H9 (cell line): Measurements from ENCODE around the gene ATP2C1. TPM values are rescaled to one million over a fixed set of nuclear protein-coding genes. Genes with fewer than 3 reads are reported as not detected.

Experiments used
- DNase-seq: peaks from one replicate; pipeline ENCODE4 v3.0.0-alpha.2; 2017
- H2AFZ ChIP-seq: one replicate; pipeline ENCODE4 v1.6.1; 2013; ENCODE audit warnings: mild to moderate bottlenecking, low read length, control low read depth, moderate library complexity
- H2AK5ac ChIP-seq: 2 replicates; pipeline ENCODE4 v1.6.1; 2013; ENCODE audit warnings: low read length, control low read depth, mixed read lengths; ENCODE audit not compliant: insufficient read length
- H2BK120ac ChIP-seq: one replicate; pipeline ENCODE4 v1.6.1; 2013; ENCODE audit warnings: low read depth, mild to moderate bottlenecking, low read length, control low read depth, inconsistent platforms; ENCODE audit not compliant: poor library complexity, severe bottlenecking
- H2BK12ac ChIP-seq: 2 replicates; pipeline ENCODE4 v1.6.1; 2013; ENCODE audit warnings: low read length, control low read depth, mixed read lengths, low read depth; ENCODE audit not compliant: insufficient read length
- H2BK15ac ChIP-seq: 2 replicates; pipeline ENCODE4 v1.6.1; 2013; ENCODE audit warnings: low read depth, low read length, control low read depth
- H2BK20ac ChIP-seq: one replicate; pipeline ENCODE4 v1.6.1; 2013; ENCODE audit warnings: low read depth, mild to moderate bottlenecking, low read length, control low read depth, inconsistent platforms; ENCODE audit not compliant: poor library complexity, severe bottlenecking
- H2BK5ac ChIP-seq: 2 replicates; pipeline ENCODE4 v1.6.1; 2013; ENCODE audit warnings: low read length, control low read depth, mixed read lengths; ENCODE audit not compliant: insufficient read length
- H3K14ac ChIP-seq: 2 replicates; pipeline ENCODE4 v1.6.1; 2013; ENCODE audit warnings: low read length, control low read depth; ENCODE audit not compliant: insufficient read depth
- H3K18ac ChIP-seq: 2 replicates; pipeline ENCODE4 v1.6.1; 2013; ENCODE audit warnings: low read depth, mild to moderate bottlenecking, mixed read lengths, low read length, control low read depth; ENCODE audit not compliant: insufficient read length
- H3K23ac ChIP-seq: 2 replicates; pipeline ENCODE4 v1.6.1; 2013; ENCODE audit warnings: low read length, control low read depth, mixed read lengths, low read depth; ENCODE audit not compliant: insufficient read length
- H3K23me2 ChIP-seq: 2 replicates; pipeline ENCODE4 v1.6.1; 2013; ENCODE audit warnings: low read depth, mild to moderate bottlenecking, mixed read lengths, low read length, control low read depth; ENCODE audit not compliant: insufficient read length, poor library complexity, severe bottlenecking
- H3K27ac ChIP-seq: 2 replicates; pipeline ENCODE4 v1.5.1; 2013; ENCODE audit warnings: low read length, control low read depth, mixed read lengths, low read depth; ENCODE audit not compliant: insufficient read length
- H3K27me3 ChIP-seq: 2 replicates; pipeline ENCODE4 v1.6.1; 2013; ENCODE audit warnings: low read length, control low read depth, inconsistent platforms; ENCODE audit not compliant: insufficient read depth
- H3K4ac ChIP-seq: 2 replicates; pipeline ENCODE4 v1.6.1; 2013; ENCODE audit warnings: low read depth, mild to moderate bottlenecking, control low read depth, inconsistent platforms, low read length, moderate library complexity
- H3K4me1 ChIP-seq: 2 replicates; pipeline ENCODE4 v1.6.1; 2013; ENCODE audit warnings: low read length, control low read depth, inconsistent platforms; ENCODE audit not compliant: insufficient read depth
- H3K4me2 ChIP-seq: 2 replicates; pipeline ENCODE4 v1.6.1; 2013; ENCODE audit warnings: low read length, control low read depth, mixed read lengths; ENCODE audit not compliant: insufficient read length, insufficient read depth
- H3K56ac ChIP-seq: 2 replicates; pipeline ENCODE4 v1.6.1; 2013; ENCODE audit warnings: low read depth, mild to moderate bottlenecking, mixed read lengths, low read length, control low read depth; ENCODE audit not compliant: insufficient read length
- H3K79me1 ChIP-seq: 2 replicates; pipeline ENCODE4 v1.6.1; 2013; ENCODE audit warnings: low read depth, mild to moderate bottlenecking, moderate library complexity, low read length, control low read depth, inconsistent platforms; ENCODE audit not compliant: insufficient read depth, poor library complexity, severe bottlenecking
- H3K79me2 ChIP-seq: 2 replicates; pipeline ENCODE4 v1.6.1; 2013; ENCODE audit warnings: low read length, control low read depth, inconsistent platforms; ENCODE audit not compliant: insufficient read depth
- H3K9ac ChIP-seq: 2 replicates; pipeline ENCODE4 v1.6.1; 2013; ENCODE audit warnings: low read length, control low read depth, mixed read lengths; ENCODE audit not compliant: insufficient read length; ENCODE audit errors: extremely low read depth
- H3K9me3 ChIP-seq: one replicate; pipeline ENCODE4 v1.6.1; 2013; ENCODE audit warnings: low read depth, low read length, inconsistent platforms; ENCODE audit not compliant: control insufficient read depth
- H3T11ph ChIP-seq: one replicate; pipeline ENCODE4 v1.6.1; 2013; ENCODE audit warnings: mild to moderate bottlenecking, low read length, control low read depth, inconsistent platforms
- H4K20me1 ChIP-seq: one replicate; pipeline ENCODE4 v1.6.1; 2013; ENCODE audit not compliant: control insufficient read depth, insufficient read length, insufficient read depth
- H4K5ac ChIP-seq: 2 replicates; pipeline ENCODE4 v1.6.1; 2013; ENCODE audit warnings: low read depth, mild to moderate bottlenecking, mixed read lengths, low read length, control low read depth; ENCODE audit not compliant: insufficient read length
- H4K8ac ChIP-seq: replicated peaks from 2 replicates; pipeline ENCODE4 v1.6.1; 2013; ENCODE audit warnings: low read length, control low read depth, mixed read lengths, low read depth; ENCODE audit not compliant: insufficient read length
- H4K91ac ChIP-seq: 2 replicates; pipeline ENCODE4 v1.6.1; 2013; ENCODE audit warnings: low read depth, mild to moderate bottlenecking, moderate library complexity, mixed read lengths, low read length, control low read depth; ENCODE audit not compliant: insufficient read length
- H3K27ac Mint-ChIP-seq, 3 experiments: 2 replicates in 2 of 3; 3 replicates in 1 of 3; pipeline ENCODE4 v1.8.0; 2020 to 2021; ENCODE audit warnings: mixed read lengths in 3 of 3, mild to moderate bottlenecking in 1 of 3, moderate library complexity in 1 of 3
- H3K27me3 Mint-ChIP-seq: 2 replicates; pipeline ENCODE4 v1.8.0; 2021; ENCODE audit warnings: low read depth, mild to moderate bottlenecking, moderate library complexity, mixed read lengths
- H3K36me3 Mint-ChIP-seq, 3 experiments: 2 replicates in 2 of 3; 3 replicates in 1 of 3; pipeline ENCODE4 v1.8.0; 2020 to 2021; ENCODE audit warnings: low read depth in 3 of 3, mixed read lengths in 3 of 3; ENCODE audit not compliant: insufficient read depth in 1 of 3
- H3K4me1 Mint-ChIP-seq, 2 experiments: 2 replicates each; pipeline ENCODE4 v1.8.0; 2020; ENCODE audit warnings: mixed read lengths in 2 of 2
- H3K4me3 Mint-ChIP-seq, 2 experiments: 2 replicates in 1 of 2; 3 replicates in 1 of 2; pipeline ENCODE4 v1.8.0; 2020 to 2021; ENCODE audit warnings: mild to moderate bottlenecking in 2 of 2, mixed read lengths in 2 of 2, moderate library complexity in 1 of 2
- H3K9me3 Mint-ChIP-seq, 2 experiments: 2 replicates in 1 of 2; 3 replicates in 1 of 2; pipeline ENCODE4 v1.8.0; 2020; ENCODE audit warnings: mild to moderate bottlenecking in 2 of 2, mixed read lengths in 2 of 2, moderate library complexity in 1 of 2
- WGBS: extraction: QIAGEN DNeasy Blood & Tissue Kit; methylation state at CpG from one replicate; pipeline ENCODE4 v1.1.7; 2013; ENCODE audit warnings: missing lambda C conversion rate, low lambda C conversion rate, mixed read lengths; ENCODE audit not compliant: insufficient read length; ENCODE audit errors: extremely low coverage; 5-methylcytosine and 5-hydroxymethylcytosine counted together
- total RNA-seq: library from RNA; stranded (reverse); gene quantifications from 2 replicates; pipeline ENCODE4 v1.2.1, GENCODE V29; 2021
- TF ChIP-seq, protein P1 (sequence below): fragments of 200-600 bp; sonication (generic); conservative IDR thresholded peaks from 3 replicates; pipeline ENCODE4 v1.8.0; 2021; ENCODE audit warnings: antibody characterized with exemption, mild to moderate bottlenecking

Gene ATP2C1
- total RNA-seq, 1 experiment from 2014 or later = 65.5 TPM

DNA sequence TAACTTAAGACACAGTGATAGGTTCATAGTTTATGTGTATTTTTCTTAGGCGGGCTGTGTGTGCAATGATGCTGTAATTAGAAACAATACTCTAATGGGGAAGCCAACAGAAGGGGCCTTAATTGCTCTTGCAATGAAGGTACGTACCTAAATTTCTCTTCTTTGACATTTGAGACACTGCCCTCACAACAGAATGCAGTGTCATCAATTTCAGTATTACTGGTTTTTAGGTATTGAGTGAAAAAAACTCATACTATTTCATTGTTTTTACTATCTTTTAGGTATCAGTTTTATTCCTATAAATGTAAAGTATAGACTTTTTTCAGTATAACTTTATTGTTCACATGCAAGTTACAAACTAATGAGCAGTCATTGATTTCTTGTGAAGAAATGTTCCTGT, 73.4 kb downstream of the ATP2C1 start:
- no CpG with 5 or more reads among the region's 2 CpGs for WGBS
- TF ChIP-seq, protein P1, sequence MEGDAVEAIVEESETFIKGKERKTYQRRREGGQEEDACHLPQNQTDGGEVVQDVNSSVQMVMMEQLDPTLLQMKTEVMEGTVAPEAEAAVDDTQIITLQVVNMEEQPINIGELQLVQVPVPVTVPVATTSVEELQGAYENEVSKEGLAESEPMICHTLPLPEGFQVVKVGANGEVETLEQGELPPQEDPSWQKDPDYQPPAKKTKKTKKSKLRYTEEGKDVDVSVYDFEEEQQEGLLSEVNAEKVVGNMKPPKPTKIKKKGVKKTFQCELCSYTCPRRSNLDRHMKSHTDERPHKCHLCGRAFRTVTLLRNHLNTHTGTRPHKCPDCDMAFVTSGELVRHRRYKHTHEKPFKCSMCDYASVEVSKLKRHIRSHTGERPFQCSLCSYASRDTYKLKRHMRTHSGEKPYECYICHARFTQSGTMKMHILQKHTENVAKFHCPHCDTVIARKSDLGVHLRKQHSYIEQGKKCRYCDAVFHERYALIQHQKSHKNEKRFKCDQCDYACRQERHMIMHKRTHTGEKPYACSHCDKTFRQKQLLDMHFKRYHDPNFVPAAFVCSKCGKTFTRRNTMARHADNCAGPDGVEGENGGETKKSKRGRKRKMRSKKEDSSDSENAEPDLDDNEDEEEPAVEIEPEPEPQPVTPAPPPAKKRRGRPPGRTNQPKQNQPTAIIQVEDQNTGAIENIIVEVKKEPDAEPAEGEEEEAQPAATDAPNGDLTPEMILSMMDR = no peak

More for the DNA sequence above, 73.4 kb downstream of the ATP2C1 start:
- DNase-seq = no peak
- Histone ChIP-seq H3T11ph (no peak overlapping the region), H3K14ac (no peak overlapping the region), H4K20me1 (no peaks in the 10 kb centered on the region), H3K9me3 (no peaks in the 10 kb centered on the region), H3K18ac (no peak overlapping the region), H2BK15ac (no peak overlapping the region), H2BK20ac (no peak overlapping the region), H4K8ac (no peak overlapping the region), H2AK5ac (no peak overlapping the region), H2BK5ac (no peak overlapping the region), H4K91ac (no peak overlapping the region), H2AFZ (no peak overlapping the region), H3K56ac (no peak overlapping the region), H3K9ac (no peak overlapping the region), H4K5ac (no peak overlapping the region), H3K27me3 (no peaks in the 10 kb centered on the region), H3K79me1 (no peaks in the 10 kb centered on the region), H3K4me2 (no peak overlapping the region), H3K79me2 (no peaks in the 10 kb centered on the region), H2BK12ac (no peak overlapping the region), H3K23me2 (no peaks in the 10 kb centered on the region), H3K4ac (no peak overlapping the region), H3K23ac (no peak overlapping the region), H3K27ac (no peak overlapping the region), H3K4me1 (no peaks in the 10 kb centered on the region), H2BK120ac (no peak overlapping the region)
- H3K27me3 Mint-ChIP-seq = no peaks in the 10 kb centered on the region
- H3K4me3 Mint-ChIP-seq = no peak overlapping the region
- H3K9me3 Mint-ChIP-seq = no peaks in the 10 kb centered on the region; a peak in 1 of 5 replicates
- H3K36me3 Mint-ChIP-seq = peaks cover 27 to 46% (median 46%) of the 10 kb centered on the region in 3 experiments
- H3K27ac Mint-ChIP-seq = no peak overlapping the region
- H3K4me1 Mint-ChIP-seq = peaks cover 20 to 24% of the 10 kb centered on the region in 2 experiments
